H9 (cell line): ENCODE data around the gene KCNMA1. TPM values are rescaled to one million over a fixed set of nuclear protein-coding genes. Genes with fewer than 3 reads are reported as not detected.

Experiments
- DNase-seq: peaks from one replicate; pipeline ENCODE4 v3.0.0-alpha.2; 2017
- H2AFZ ChIP-seq: one replicate; pipeline ENCODE4 v1.6.1; 2013; ENCODE audit warnings: mild to moderate bottlenecking, low read length, control low read depth, moderate library complexity
- H2AK5ac ChIP-seq: 2 replicates; pipeline ENCODE4 v1.6.1; 2013; ENCODE audit warnings: low read length, control low read depth, mixed read lengths; ENCODE audit not compliant: insufficient read length
- H2BK120ac ChIP-seq: one replicate; pipeline ENCODE4 v1.6.1; 2013; ENCODE audit warnings: low read depth, mild to moderate bottlenecking, low read length, control low read depth, inconsistent platforms; ENCODE audit not compliant: poor library complexity, severe bottlenecking
- H2BK12ac ChIP-seq: 2 replicates; pipeline ENCODE4 v1.6.1; 2013; ENCODE audit warnings: low read length, control low read depth, mixed read lengths, low read depth; ENCODE audit not compliant: insufficient read length
- H2BK15ac ChIP-seq: 2 replicates; pipeline ENCODE4 v1.6.1; 2013; ENCODE audit warnings: low read depth, low read length, control low read depth
- H2BK20ac ChIP-seq: one replicate; pipeline ENCODE4 v1.6.1; 2013; ENCODE audit warnings: low read depth, mild to moderate bottlenecking, low read length, control low read depth, inconsistent platforms; ENCODE audit not compliant: poor library complexity, severe bottlenecking
- H2BK5ac ChIP-seq: 2 replicates; pipeline ENCODE4 v1.6.1; 2013; ENCODE audit warnings: low read length, control low read depth, mixed read lengths; ENCODE audit not compliant: insufficient read length
- H3K14ac ChIP-seq: 2 replicates; pipeline ENCODE4 v1.6.1; 2013; ENCODE audit warnings: low read length, control low read depth; ENCODE audit not compliant: insufficient read depth
- H3K18ac ChIP-seq: 2 replicates; pipeline ENCODE4 v1.6.1; 2013; ENCODE audit warnings: low read depth, mild to moderate bottlenecking, mixed read lengths, low read length, control low read depth; ENCODE audit not compliant: insufficient read length
- H3K23ac ChIP-seq: 2 replicates; pipeline ENCODE4 v1.6.1; 2013; ENCODE audit warnings: low read length, control low read depth, mixed read lengths, low read depth; ENCODE audit not compliant: insufficient read length
- H3K23me2 ChIP-seq: 2 replicates; pipeline ENCODE4 v1.6.1; 2013; ENCODE audit warnings: low read depth, mild to moderate bottlenecking, mixed read lengths, low read length, control low read depth; ENCODE audit not compliant: insufficient read length, poor library complexity, severe bottlenecking
- H3K27ac ChIP-seq: 2 replicates; pipeline ENCODE4 v1.5.1; 2013; ENCODE audit warnings: low read length, control low read depth, mixed read lengths, low read depth; ENCODE audit not compliant: insufficient read length
- H3K27me3 ChIP-seq: 2 replicates; pipeline ENCODE4 v1.6.1; 2013; ENCODE audit warnings: low read length, control low read depth, inconsistent platforms; ENCODE audit not compliant: insufficient read depth
- H3K4ac ChIP-seq: 2 replicates; pipeline ENCODE4 v1.6.1; 2013; ENCODE audit warnings: low read depth, mild to moderate bottlenecking, control low read depth, inconsistent platforms, low read length, moderate library complexity
- H3K4me1 ChIP-seq: 2 replicates; pipeline ENCODE4 v1.6.1; 2013; ENCODE audit warnings: low read length, control low read depth, inconsistent platforms; ENCODE audit not compliant: insufficient read depth
- H3K4me2 ChIP-seq: 2 replicates; pipeline ENCODE4 v1.6.1; 2013; ENCODE audit warnings: low read length, control low read depth, mixed read lengths; ENCODE audit not compliant: insufficient read length, insufficient read depth
- H3K56ac ChIP-seq: 2 replicates; pipeline ENCODE4 v1.6.1; 2013; ENCODE audit warnings: low read depth, mild to moderate bottlenecking, mixed read lengths, low read length, control low read depth; ENCODE audit not compliant: insufficient read length
- H3K79me1 ChIP-seq: 2 replicates; pipeline ENCODE4 v1.6.1; 2013; ENCODE audit warnings: low read depth, mild to moderate bottlenecking, moderate library complexity, low read length, control low read depth, inconsistent platforms; ENCODE audit not compliant: insufficient read depth, poor library complexity, severe bottlenecking
- H3K79me2 ChIP-seq: 2 replicates; pipeline ENCODE4 v1.6.1; 2013; ENCODE audit warnings: low read length, control low read depth, inconsistent platforms; ENCODE audit not compliant: insufficient read depth
- H3K9ac ChIP-seq: 2 replicates; pipeline ENCODE4 v1.6.1; 2013; ENCODE audit warnings: low read length, control low read depth, mixed read lengths; ENCODE audit not compliant: insufficient read length; ENCODE audit errors: extremely low read depth
- H3K9me3 ChIP-seq: one replicate; pipeline ENCODE4 v1.6.1; 2013; ENCODE audit warnings: low read depth, low read length, inconsistent platforms; ENCODE audit not compliant: control insufficient read depth
- H3T11ph ChIP-seq: one replicate; pipeline ENCODE4 v1.6.1; 2013; ENCODE audit warnings: mild to moderate bottlenecking, low read length, control low read depth, inconsistent platforms
- H4K20me1 ChIP-seq: one replicate; pipeline ENCODE4 v1.6.1; 2013; ENCODE audit not compliant: control insufficient read depth, insufficient read length, insufficient read depth
- H4K5ac ChIP-seq: 2 replicates; pipeline ENCODE4 v1.6.1; 2013; ENCODE audit warnings: low read depth, mild to moderate bottlenecking, mixed read lengths, low read length, control low read depth; ENCODE audit not compliant: insufficient read length
- H4K8ac ChIP-seq: replicated peaks from 2 replicates; pipeline ENCODE4 v1.6.1; 2013; ENCODE audit warnings: low read length, control low read depth, mixed read lengths, low read depth; ENCODE audit not compliant: insufficient read length
- H4K91ac ChIP-seq: 2 replicates; pipeline ENCODE4 v1.6.1; 2013; ENCODE audit warnings: low read depth, mild to moderate bottlenecking, moderate library complexity, mixed read lengths, low read length, control low read depth; ENCODE audit not compliant: insufficient read length
- H3K27ac Mint-ChIP-seq, 3 experiments: 2 replicates in 2 of 3; 3 replicates in 1 of 3; pipeline ENCODE4 v1.8.0; 2020 to 2021; ENCODE audit warnings: mixed read lengths in 3 of 3, mild to moderate bottlenecking in 1 of 3, moderate library complexity in 1 of 3
- H3K27me3 Mint-ChIP-seq: 2 replicates; pipeline ENCODE4 v1.8.0; 2021; ENCODE audit warnings: low read depth, mild to moderate bottlenecking, moderate library complexity, mixed read lengths
- H3K36me3 Mint-ChIP-seq, 3 experiments: 2 replicates in 2 of 3; 3 replicates in 1 of 3; pipeline ENCODE4 v1.8.0; 2020 to 2021; ENCODE audit warnings: low read depth in 3 of 3, mixed read lengths in 3 of 3; ENCODE audit not compliant: insufficient read depth in 1 of 3
- H3K4me1 Mint-ChIP-seq, 2 experiments: 2 replicates each; pipeline ENCODE4 v1.8.0; 2020; ENCODE audit warnings: mixed read lengths in 2 of 2
- H3K4me3 Mint-ChIP-seq, 2 experiments: 2 replicates in 1 of 2; 3 replicates in 1 of 2; pipeline ENCODE4 v1.8.0; 2020 to 2021; ENCODE audit warnings: mild to moderate bottlenecking in 2 of 2, mixed read lengths in 2 of 2, moderate library complexity in 1 of 2
- H3K9me3 Mint-ChIP-seq, 2 experiments: 2 replicates in 1 of 2; 3 replicates in 1 of 2; pipeline ENCODE4 v1.8.0; 2020; ENCODE audit warnings: mild to moderate bottlenecking in 2 of 2, mixed read lengths in 2 of 2, moderate library complexity in 1 of 2
- CTCF ChIP-seq: fragments of 200-600 bp; sonication (generic); conservative IDR thresholded peaks from 3 replicates; pipeline ENCODE4 v1.8.0; 2021; ENCODE audit warnings: antibody characterized with exemption, mild to moderate bottlenecking
- WGBS: extraction: QIAGEN DNeasy Blood & Tissue Kit; methylation state at CpG from one replicate; pipeline ENCODE4 v1.1.7; 2013; ENCODE audit warnings: missing lambda C conversion rate, low lambda C conversion rate, mixed read lengths; ENCODE audit not compliant: insufficient read length; ENCODE audit errors: extremely low coverage; 5-methylcytosine and 5-hydroxymethylcytosine counted together
- total RNA-seq: library from RNA; stranded (reverse); gene quantifications from 2 replicates; pipeline ENCODE4 v1.2.1, GENCODE V29; 2021

Gene KCNMA1
- total RNA-seq, 1 experiment from 2014 or later: 2.0 TPM

DNA sequence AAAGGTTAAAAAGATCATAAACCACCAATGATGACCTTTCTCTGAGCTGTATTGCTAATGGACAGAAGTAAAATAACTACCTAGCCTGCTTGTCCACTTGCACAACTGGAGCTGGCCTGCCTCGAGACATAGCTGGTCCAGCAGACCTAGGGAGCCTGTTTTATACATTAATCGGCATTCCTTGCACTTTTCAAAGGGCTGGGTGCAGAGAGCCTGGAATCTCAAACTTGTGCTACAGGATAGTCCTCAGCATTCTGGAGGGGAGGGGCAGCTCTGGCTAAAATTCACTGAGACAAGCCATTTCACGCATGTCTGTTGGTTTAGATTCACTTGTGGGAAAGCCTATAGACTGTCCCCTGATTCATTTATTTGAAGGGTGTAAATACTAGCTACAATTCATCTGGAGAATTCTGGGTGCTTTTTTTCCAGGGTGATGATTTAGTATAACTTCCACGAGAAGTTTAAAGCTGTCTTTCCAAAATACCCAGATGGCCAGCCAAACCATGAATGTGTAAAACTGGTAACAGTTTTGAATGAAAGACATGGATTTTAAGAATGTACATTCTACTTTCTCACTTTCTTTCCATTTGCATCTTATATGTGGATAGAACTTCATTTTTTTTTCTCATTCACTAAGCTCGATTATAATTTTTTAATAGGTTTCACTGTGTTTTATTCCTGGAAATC is 389.4 kb downstream of the KCNMA1 start:
- no peak overlapping the region for H3K18ac ChIP-seq
- H3K27me3 Mint-ChIP-seq: no peaks in the 10 kb centered on the region

More for the DNA sequence above, 389.4 kb downstream of the KCNMA1 start:
- Histone ChIP-seq H2BK20ac (no peak overlapping the region), H3K4me1 (no peaks in the 10 kb centered on the region; the same call in 1 of the 2 replicates), H3K79me1 (no peaks in the 10 kb centered on the region), H3K14ac (no peak overlapping the region), H3K56ac (no peak overlapping the region), H3K27me3 (no peaks in the 10 kb centered on the region), H2BK15ac (no peak overlapping the region), H3K23me2 (no peaks in the 10 kb centered on the region), H3K9ac (no peak overlapping the region), H4K91ac (no peak overlapping the region), H2BK5ac (no peak overlapping the region), H2BK12ac (no peak overlapping the region), H3K9me3 (no peaks in the 10 kb centered on the region), H2AFZ (no peak overlapping the region), H3T11ph (no peak overlapping the region), H2BK120ac (no peak overlapping the region), H3K4me2 (no peak overlapping the region), H4K20me1 (no peaks in the 10 kb centered on the region), H3K23ac (no peak overlapping the region), H4K8ac (no peak overlapping the region), H3K27ac (no peak overlapping the region), H4K5ac (no peak overlapping the region), H2AK5ac (no peak overlapping the region), H3K79me2 (no peaks in the 10 kb centered on the region), H3K4ac (no peak overlapping the region)
- H3K27ac Mint-ChIP-seq: no peak overlapping the region
- peaks cover 10% of the 10 kb centered on the region in 2 experiments; a peak in 3 of 4 replicates for H3K4me1 Mint-ChIP-seq
- no peak for TF ChIP-seq CTCF
- H3K36me3 Mint-ChIP-seq: no peaks in the 10 kb centered on the region
- no peak overlapping the region for H3K4me3 Mint-ChIP-seq
- DNase-seq: peak; percentile 33
- WGBS: no CpG with 5 or more reads among the region's 5 CpGs
- no peaks in the 10 kb centered on the region for H3K9me3 Mint-ChIP-seq
